ENCODE results near the gene LCMT1. TPM values are rescaled to one million over a fixed set of nuclear protein-coding genes. Genes with fewer than 3 reads are reported as not detected.

Gene LCMT1
- total and polyA plus RNA-seq, 2 donors (not counting 1 experiment from before 2014, with no cell fraction given) = 20.2 to 42.0 TPM

DNA sequence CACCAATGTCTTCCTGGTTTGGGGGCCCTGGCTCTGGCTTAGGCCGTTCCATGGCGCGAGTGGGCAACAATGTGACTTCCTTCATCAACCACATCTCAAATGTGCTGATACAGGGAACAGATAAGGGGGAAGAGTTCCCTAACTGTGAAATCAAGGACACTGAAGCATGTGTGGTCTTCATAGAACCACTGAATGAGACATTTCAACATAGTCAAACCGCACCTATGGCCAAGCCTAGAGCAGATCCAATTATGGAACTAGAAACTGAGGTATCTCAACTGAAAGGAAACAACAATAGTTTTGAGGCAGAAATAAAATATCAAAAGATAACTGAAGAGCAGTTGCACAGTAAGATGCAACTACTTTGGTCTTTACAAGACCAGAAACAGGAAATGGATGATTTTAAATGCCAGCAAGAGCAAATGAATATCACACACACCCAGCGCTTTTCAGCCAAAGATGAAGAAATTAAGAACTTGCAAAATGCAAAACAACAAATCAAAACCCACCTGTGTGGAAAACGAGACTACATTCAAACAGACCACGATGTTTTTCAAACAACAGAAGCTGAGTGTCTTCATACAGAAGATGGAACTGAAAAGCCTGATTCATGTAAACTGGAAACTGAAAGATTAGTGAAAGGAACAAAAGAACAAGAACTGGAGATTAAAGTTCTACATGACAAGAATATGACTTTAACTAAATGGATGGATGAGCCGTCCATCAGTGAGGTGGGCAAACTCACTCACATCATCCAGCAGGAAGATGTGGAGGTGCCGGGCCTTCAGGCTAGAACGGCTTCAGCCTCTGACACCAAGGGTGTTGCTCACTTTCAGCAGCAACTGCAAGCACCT, 18.1 kb upstream of the LCMT1 start:
- no peak for TF ChIP-seq EZH2 (IDR thresholded peaks at IDR 0.05; ENCODE audit: borderline replicate concordance, insufficient read depth, low read depth, low read length, poor library complexity, severe bottlenecking)
- TF ChIP-seq, protein P1, sequence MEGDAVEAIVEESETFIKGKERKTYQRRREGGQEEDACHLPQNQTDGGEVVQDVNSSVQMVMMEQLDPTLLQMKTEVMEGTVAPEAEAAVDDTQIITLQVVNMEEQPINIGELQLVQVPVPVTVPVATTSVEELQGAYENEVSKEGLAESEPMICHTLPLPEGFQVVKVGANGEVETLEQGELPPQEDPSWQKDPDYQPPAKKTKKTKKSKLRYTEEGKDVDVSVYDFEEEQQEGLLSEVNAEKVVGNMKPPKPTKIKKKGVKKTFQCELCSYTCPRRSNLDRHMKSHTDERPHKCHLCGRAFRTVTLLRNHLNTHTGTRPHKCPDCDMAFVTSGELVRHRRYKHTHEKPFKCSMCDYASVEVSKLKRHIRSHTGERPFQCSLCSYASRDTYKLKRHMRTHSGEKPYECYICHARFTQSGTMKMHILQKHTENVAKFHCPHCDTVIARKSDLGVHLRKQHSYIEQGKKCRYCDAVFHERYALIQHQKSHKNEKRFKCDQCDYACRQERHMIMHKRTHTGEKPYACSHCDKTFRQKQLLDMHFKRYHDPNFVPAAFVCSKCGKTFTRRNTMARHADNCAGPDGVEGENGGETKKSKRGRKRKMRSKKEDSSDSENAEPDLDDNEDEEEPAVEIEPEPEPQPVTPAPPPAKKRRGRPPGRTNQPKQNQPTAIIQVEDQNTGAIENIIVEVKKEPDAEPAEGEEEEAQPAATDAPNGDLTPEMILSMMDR (IDR thresholded peaks at IDR 0.05) = no peak
- CTCF ChIA-PET = interaction anchor here (1.6 kb wide), 1 partner anchor 13 kb away, joined by 3 read pairs; no protein-coding TSS in a partner anchor
- Histone ChIP-seq H2AFZ (ENCODE audit: insufficient read depth, low read depth, low read length, poor library complexity, severe bottlenecking) (peak overlapping the region; percentile 74), H3K4me2 (replicated peaks; ENCODE audit: low read depth, low read length, poor library complexity, severe bottlenecking) (peak overlapping the region; percentile 51), H3K4me3 (ENCODE audit: control extremely low read depth in 1 of 5, extremely low read depth in 1 of 5, insufficient read depth in 1 of 5, low read depth in 2 of 5, low read length in 4 of 5) (peak overlapping the region in 1 of 5 experiments; percentile 40), H3K27ac (ENCODE audit: low read length in 2 of 2) (peak overlapping the region; percentile 41 to 57), H3K27me3 (replicated peaks in 1 of 4; ENCODE audit: control extremely low read depth in 1 of 4, control insufficient read depth in 3 of 4, insufficient read depth in 4 of 4, low read length in 3 of 4) (no peaks in the 10 kb centered on the region), H4K20me1 (ENCODE audit: control insufficient read depth, insufficient read depth, low read length, poor library complexity, severe bottlenecking) (no peaks in the 10 kb centered on the region), H3K9ac (ENCODE audit: low read length) (peak overlapping the region; percentile 48), H3K4me1 (ENCODE audit: control insufficient read depth in 2 of 2, insufficient read depth in 2 of 2, low read length in 2 of 2) (peaks cover 15 to 19% of the 10 kb centered on the region in 2 donors), H3K79me2 (ENCODE audit: control insufficient read depth, insufficient read depth, low read length) (peaks cover 3% of the 10 kb centered on the region), H3K9me3 (ENCODE audit: control extremely low read depth in 1 of 3, control insufficient read depth in 2 of 3, insufficient read depth in 1 of 3, low read length in 2 of 3) (no peaks in the 10 kb centered on the region), H3K36me3 (replicated peaks in 1 of 2; ENCODE audit: control extremely low read depth in 1 of 2, control insufficient read depth in 1 of 2, extremely low read depth in 1 of 2, insufficient read depth in 2 of 2, low read length in 1 of 2) (no peaks in the 10 kb centered on the region)
- Mint-ChIP-seq H3K27ac (peak overlapping the region; percentile 87), H3K4me1 (peaks cover 20% of the 10 kb centered on the region), H3K4me3 (peak overlapping the region; percentile 65), H3K27me3 (no peaks in the 10 kb centered on the region), H3K9me3 (ENCODE audit: insufficient read depth) (no peaks in the 10 kb centered on the region)
- POLR2A ChIA-PET = no interaction called here
- peak; percentile 30 for DNase-seq
- WGBS (ENCODE audit: insufficient coverage) = 54% methylated on average over 2 of the region's 10 CpGs
- intact Hi-C loops (cut with micrococcal nuclease) = no loop called here
- ATAC-seq (ENCODE audit: low read depth) = no peak

DNA sequence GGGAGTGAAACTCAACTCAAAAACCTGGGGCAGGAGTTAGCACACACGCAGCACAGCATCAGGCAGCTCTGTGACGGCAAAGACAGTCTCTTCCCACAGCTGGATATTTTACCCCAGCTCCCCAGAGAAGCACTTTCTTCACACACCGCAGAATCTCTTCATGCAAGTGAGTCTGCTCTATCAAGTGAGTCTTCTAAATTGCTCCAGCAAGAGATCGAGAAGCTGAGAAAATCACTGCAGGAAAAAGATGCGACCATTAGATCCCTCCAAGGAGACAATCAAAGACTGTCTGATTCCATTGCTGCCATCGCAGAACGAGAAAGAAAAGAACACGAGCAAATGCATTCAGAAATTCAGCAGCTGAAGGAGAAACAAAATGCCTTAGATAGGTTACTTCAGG, 16.9 kb upstream of the LCMT1 start:
- ChIA-PET POLR2A (no interaction called here), CTCF (interaction anchor here (1.6 kb wide), 1 partner anchor 12 kb away, joined by 3 read pairs; no protein-coding TSS in a partner anchor)
- Histone ChIP-seq H3K36me3 (replicated peaks in 1 of 2; ENCODE audit: control extremely low read depth in 1 of 2, control insufficient read depth in 1 of 2, extremely low read depth in 1 of 2, insufficient read depth in 2 of 2, low read length in 1 of 2) (no peaks in the 10 kb centered on the region), H3K4me1 (ENCODE audit: control insufficient read depth in 2 of 2, insufficient read depth in 2 of 2, low read length in 2 of 2) (peaks cover 15 to 19% of the 10 kb centered on the region in 2 donors), H3K9ac (ENCODE audit: low read length) (no peak overlapping the region), H3K79me2 (ENCODE audit: control insufficient read depth, insufficient read depth, low read length) (peaks cover 3% of the 10 kb centered on the region), H3K27me3 (replicated peaks in 1 of 4; ENCODE audit: control extremely low read depth in 1 of 4, control insufficient read depth in 3 of 4, insufficient read depth in 4 of 4, low read length in 3 of 4) (no peaks in the 10 kb centered on the region), H4K20me1 (ENCODE audit: control insufficient read depth, insufficient read depth, low read length, poor library complexity, severe bottlenecking) (no peaks in the 10 kb centered on the region), H3K9me3 (ENCODE audit: control extremely low read depth in 1 of 3, control insufficient read depth in 2 of 3, insufficient read depth in 1 of 3, low read length in 2 of 3) (no peaks in the 10 kb centered on the region), H2AFZ (ENCODE audit: insufficient read depth, low read depth, low read length, poor library complexity, severe bottlenecking) (peak overlapping the region; percentile 18), H3K27ac (ENCODE audit: low read length in 2 of 2) (peak overlapping the region in 1 of 2 donors; percentile 57), H3K4me2 (replicated peaks; ENCODE audit: low read depth, low read length, poor library complexity, severe bottlenecking) (no peak overlapping the region), H3K4me3 (ENCODE audit: control extremely low read depth in 1 of 5, extremely low read depth in 1 of 5, insufficient read depth in 1 of 5, low read depth in 2 of 5, low read length in 4 of 5) (no peak overlapping the region)
- TF ChIP-seq EZH2 (IDR thresholded peaks at IDR 0.05; ENCODE audit: borderline replicate concordance, insufficient read depth, low read depth, low read length, poor library complexity, severe bottlenecking) = no peak
- TF ChIP-seq, protein P1 (IDR thresholded peaks at IDR 0.05) = no peak
- Mint-ChIP-seq H3K27me3 (no peaks in the 10 kb centered on the region), H3K9me3 (ENCODE audit: insufficient read depth) (no peaks in the 10 kb centered on the region), H3K4me1 (peaks cover 20% of the 10 kb centered on the region), H3K4me3 (peak overlapping the region; percentile 36), H3K27ac (peak overlapping the region; percentile 59)
- intact Hi-C loops (cut with micrococcal nuclease) = no loop called here
- ATAC-seq (ENCODE audit: low read depth) (no peak), DNase-seq (no peak)
- WGBS (ENCODE audit: insufficient coverage) = 0% methylated on average over 2 of the region's 8 CpGs
